ENCODE results near the gene GNAT2. TPM values are rescaled to one million over a fixed set of nuclear protein-coding genes. Genes with fewer than 3 reads are reported as not detected.

Gene GNAT2
- total RNA-seq, 2 donors from 2014 or later, result not detected

DNA sequence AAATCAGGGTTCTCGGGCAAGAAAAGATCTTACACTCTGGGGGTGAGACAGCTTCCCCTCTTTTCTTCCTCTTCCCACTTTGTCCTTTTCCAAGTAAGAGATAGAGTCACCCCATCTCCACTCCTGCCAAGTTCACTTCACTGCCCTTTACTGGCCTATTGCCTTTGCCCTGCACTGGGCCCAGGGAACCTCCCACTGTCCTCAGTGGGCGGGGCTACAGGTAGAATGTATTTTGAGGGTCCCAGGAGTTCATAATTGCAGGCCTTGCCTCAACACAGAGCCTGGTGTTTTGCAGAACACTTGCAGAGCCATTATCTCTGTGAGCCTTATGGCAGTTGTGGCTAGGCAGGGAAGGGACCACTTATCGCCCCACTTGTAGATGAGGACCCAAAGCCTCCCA lies 3.5 kb upstream of the GNAT2 start:
- H3K27me3 ChIP-seq (replicated peaks; ENCODE audit: insufficient read depth), result no peaks in the 10 kb centered on the region
- H3K4me1 ChIP-seq (ENCODE audit: control insufficient read depth in 1 of 2, low read depth in 2 of 2), result peaks cover 29 to 44% of the 10 kb centered on the region in 2 donors
- no peak for ATAC-seq (ENCODE audit: insufficient number of reproducible peaks, low FRiP score, low read depth)
- no peak for DNase-seq (ENCODE audit: low spot score)
- H3K9me3 ChIP-seq, result no peaks in the 10 kb centered on the region
- H3K4me3 ChIP-seq, result no peak overlapping the region
- TF ChIP-seq, protein P1, sequence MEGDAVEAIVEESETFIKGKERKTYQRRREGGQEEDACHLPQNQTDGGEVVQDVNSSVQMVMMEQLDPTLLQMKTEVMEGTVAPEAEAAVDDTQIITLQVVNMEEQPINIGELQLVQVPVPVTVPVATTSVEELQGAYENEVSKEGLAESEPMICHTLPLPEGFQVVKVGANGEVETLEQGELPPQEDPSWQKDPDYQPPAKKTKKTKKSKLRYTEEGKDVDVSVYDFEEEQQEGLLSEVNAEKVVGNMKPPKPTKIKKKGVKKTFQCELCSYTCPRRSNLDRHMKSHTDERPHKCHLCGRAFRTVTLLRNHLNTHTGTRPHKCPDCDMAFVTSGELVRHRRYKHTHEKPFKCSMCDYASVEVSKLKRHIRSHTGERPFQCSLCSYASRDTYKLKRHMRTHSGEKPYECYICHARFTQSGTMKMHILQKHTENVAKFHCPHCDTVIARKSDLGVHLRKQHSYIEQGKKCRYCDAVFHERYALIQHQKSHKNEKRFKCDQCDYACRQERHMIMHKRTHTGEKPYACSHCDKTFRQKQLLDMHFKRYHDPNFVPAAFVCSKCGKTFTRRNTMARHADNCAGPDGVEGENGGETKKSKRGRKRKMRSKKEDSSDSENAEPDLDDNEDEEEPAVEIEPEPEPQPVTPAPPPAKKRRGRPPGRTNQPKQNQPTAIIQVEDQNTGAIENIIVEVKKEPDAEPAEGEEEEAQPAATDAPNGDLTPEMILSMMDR (IDR thresholded peaks at IDR 0.05), result no peak
- peaks cover 18% of the 10 kb centered on the region for H3K36me3 ChIP-seq
- H3K27ac ChIP-seq, result peak overlapping the region in 1 of 2 donors; percentile 56

DNA sequence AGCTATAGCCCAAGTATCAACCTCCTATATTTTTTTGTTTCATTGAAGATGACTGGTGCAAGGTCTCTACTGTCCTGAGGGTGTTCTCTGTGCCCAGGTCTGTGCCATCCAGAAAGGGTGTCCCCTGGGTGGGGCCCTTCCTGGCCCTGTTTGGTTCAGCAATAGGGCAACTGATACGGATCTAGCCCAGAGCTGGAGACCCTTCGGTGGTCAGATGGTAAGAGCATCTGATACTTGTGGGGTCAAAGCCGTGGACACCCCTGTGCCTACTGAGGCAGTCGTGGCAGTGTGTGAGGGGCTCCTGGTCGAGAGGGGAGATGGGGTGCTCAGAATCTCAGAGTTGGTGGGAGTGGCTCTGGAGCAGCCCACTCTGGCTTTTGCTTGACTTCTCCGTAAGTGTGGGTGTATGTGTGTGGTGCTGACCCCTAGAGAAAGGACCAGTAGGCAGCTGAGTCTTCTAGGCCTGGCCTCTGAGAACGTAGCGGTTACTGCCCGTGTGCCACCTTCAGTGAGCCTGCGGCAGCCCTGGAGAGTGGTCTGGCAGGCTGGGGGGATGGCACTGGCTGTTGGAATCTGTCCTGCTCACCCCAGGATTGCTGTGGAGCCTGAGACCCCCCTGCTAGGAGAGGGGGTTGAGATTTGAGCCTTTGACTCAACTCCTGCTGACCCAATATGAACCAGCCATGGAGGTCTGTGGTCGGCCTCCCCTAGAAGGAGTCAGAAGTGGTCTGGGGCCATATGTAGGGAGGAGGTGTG lies 2.9 kb upstream of the GNAT2 start:
- TF ChIP-seq, protein P1 (IDR thresholded peaks at IDR 0.05), result no peak
- Histone ChIP-seq H3K27me3 (replicated peaks; ENCODE audit: insufficient read depth) (no peaks in the 10 kb centered on the region), H3K4me1 (ENCODE audit: control insufficient read depth in 1 of 2, low read depth in 2 of 2) (peaks cover 29 to 44% of the 10 kb centered on the region in 2 donors), H3K36me3 (peaks cover 12% of the 10 kb centered on the region), H3K9me3 (no peaks in the 10 kb centered on the region), H3K27ac (peak overlapping the region in 1 of 2 donors; percentile 56), H3K4me3 (no peak overlapping the region)
- DNase-seq (ENCODE audit: low spot score) (no peak), ATAC-seq (ENCODE audit: insufficient number of reproducible peaks, low FRiP score, low read depth) (no peak)

DNA sequence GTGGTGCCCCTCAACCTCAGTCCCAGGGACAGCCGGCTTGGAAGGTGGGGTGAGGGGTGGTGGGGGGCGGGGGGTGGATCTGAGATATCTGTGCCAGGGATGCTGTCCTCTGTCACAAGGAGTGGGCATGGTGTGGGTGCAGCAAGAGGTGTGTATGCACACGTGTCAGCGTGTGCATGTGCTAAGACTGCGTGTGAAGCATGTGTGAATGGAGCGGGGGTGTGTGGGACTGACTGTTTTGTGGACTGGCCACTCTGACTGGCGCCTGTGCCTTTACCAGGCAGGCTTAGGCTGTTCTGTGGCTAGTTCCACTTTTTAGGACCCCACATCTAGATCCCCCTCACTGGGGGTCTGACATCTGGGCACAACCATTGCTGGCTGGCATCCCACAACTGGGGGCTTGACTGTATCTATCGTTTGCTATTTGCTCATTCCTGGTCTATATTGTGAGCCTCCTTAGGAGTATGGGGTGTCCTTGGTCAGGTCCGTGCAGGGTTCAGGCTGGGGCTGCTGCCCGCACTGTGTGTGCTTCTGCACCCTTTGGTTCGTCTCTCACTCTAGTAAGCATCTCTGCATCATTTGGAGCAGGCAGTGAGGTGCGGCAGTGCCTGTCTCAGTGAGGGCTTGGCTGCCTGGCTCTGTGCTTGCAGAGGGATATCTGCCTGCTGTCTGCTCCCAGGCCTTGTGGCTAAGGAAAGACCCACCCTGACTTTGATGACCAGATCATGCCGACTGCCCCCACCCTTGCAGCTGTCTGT lies 2.1 kb upstream of the GNAT2 start:
- H3K4me3 ChIP-seq, result peak overlapping the region; percentile 88
- peaks cover 29 to 44% of the 10 kb centered on the region in 2 donors for H3K4me1 ChIP-seq (ENCODE audit: control insufficient read depth in 1 of 2, low read depth in 2 of 2)
- peak overlapping the region; percentile 79 to 93 for H3K27ac ChIP-seq
- no peaks in the 10 kb centered on the region for H3K9me3 ChIP-seq
- H3K36me3 ChIP-seq, result peaks cover 6% of the 10 kb centered on the region
- ATAC-seq (ENCODE audit: insufficient number of reproducible peaks, low FRiP score, low read depth) (no peak), DNase-seq (ENCODE audit: low spot score) (no peak)
- H3K27me3 ChIP-seq (replicated peaks; ENCODE audit: insufficient read depth), result no peaks in the 10 kb centered on the region
- TF ChIP-seq, protein P1 (IDR thresholded peaks at IDR 0.05), result no peak

DNA sequence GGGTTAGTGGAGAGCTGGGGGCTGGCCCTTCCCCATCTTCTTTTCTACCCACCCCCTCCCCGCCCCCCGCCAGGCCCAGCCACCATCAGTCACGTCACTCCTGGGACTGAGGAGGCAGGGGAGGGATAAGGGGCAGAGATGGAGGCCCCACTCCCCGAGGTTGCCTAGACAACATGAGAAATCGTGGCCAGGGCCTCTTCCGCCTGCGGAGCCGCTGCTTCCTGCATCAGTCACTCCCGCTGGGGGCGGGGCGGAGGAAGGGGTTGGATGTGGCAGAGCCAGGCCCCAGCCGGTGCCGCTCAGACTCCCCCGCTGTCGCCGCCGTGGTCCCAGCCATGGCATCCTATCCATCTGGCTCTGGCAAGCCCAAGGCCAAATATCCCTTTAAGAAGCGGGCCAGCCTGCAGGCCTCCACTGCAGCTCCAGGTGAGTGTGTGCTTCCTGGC lies 1.4 kb upstream of the GNAT2 start:
- Histone ChIP-seq H3K9me3 (no peaks in the 10 kb centered on the region), H3K36me3 (no peaks in the 10 kb centered on the region), H3K27me3 (replicated peaks; ENCODE audit: insufficient read depth) (no peaks in the 10 kb centered on the region), H3K4me1 (ENCODE audit: control insufficient read depth in 1 of 2, low read depth in 2 of 2) (peaks cover 29 to 44% of the 10 kb centered on the region in 2 donors), H3K4me3 (peak overlapping the region; percentile 88), H3K27ac (peak overlapping the region; percentile 79 to 93)
- ATAC-seq (ENCODE audit: insufficient number of reproducible peaks, low FRiP score, low read depth) (peak; percentile 63), DNase-seq (ENCODE audit: low spot score) (peak; percentile 97)
- TF ChIP-seq, protein P1 (IDR thresholded peaks at IDR 0.05), result no peak

DNA sequence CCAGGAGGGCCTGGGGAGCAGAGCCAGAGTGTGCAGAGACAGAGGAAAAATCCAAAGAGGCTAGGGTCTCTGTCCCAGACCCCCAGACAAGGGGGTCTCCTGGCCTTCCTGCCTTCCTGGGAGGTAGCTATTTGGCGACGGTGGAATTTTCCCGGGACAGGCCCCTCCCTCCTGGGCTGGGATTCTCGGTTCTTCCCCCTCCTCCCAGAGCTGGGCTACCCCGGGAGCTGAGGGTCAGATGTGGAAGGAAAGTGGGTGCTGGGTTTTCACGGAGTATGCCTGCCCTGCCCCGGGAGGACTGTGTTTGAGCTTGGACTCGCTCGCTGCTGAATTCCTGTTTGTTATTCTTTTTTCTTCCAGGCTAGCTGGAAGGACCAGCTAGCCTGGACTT lies 980 bp upstream of the GNAT2 start:
- H3K27ac ChIP-seq, result peak overlapping the region; percentile 79 to 93
- H3K4me3 ChIP-seq, result peak overlapping the region; percentile 88
- no peaks in the 10 kb centered on the region for H3K9me3 ChIP-seq
- no peaks in the 10 kb centered on the region for H3K27me3 ChIP-seq (replicated peaks; ENCODE audit: insufficient read depth)
- H3K4me1 ChIP-seq (ENCODE audit: control insufficient read depth in 1 of 2, low read depth in 2 of 2), result peaks cover 29 to 44% of the 10 kb centered on the region in 2 donors
- DNase-seq (ENCODE audit: low spot score), result no peak
- ATAC-seq (ENCODE audit: insufficient number of reproducible peaks, low FRiP score, low read depth), result peak; percentile 36
- no peaks in the 10 kb centered on the region for H3K36me3 ChIP-seq
- TF ChIP-seq, protein P1 (IDR thresholded peaks at IDR 0.05), result no peak
